K562 (cell line): ENCODE results near the gene LAMTOR1. TPM values are rescaled to one million over a fixed set of nuclear protein-coding genes. Genes with fewer than 3 reads are reported as not detected.

Experiments
- ATAC-seq: fragments of 200-7000 bp; cut with Tn5 transposase; 3 replicates; pipeline ENCODE4 v1.9.1; 2020; ENCODE audit warnings: moderate library complexity
- BruUV-seq: library from RNA; stranded (reverse); fragments of 400-500 nt; replicated peaks from 2 replicates; lab custom pipeline; 2021; lab: Mats Ljungman, UMichigan
- CTCF ChIA-PET: fragments of 300-600 bp; formaldehyde crosslinking; extraction: SDS; loops from one replicate; lab custom pipeline; 2021; ENCODE audit warnings: low intra/inter-chr PET ratio; lab: Yijun Ruan, JAX
- POLR2A ChIA-PET: fragments of 300-600, 350-650 bp; sonication (Branson Sonifier 250); formaldehyde crosslinking; extraction: SDS; loops from one replicate; lab custom pipeline; 2021; ENCODE audit warnings: antibody characterized with exemption, inconsistent platforms; lab: Yijun Ruan, JAX
- DNase-seq, 4 experiments: peaks; one replicate each; pipeline versions ENCODE4 v3.0.0 to v3.0.0-alpha.2; 2011 to 2018; ENCODE audit warnings: low spot score in 3 of 4, mixed read lengths in 3 of 4; ENCODE audit errors: extremely low read depth in 1 of 4
- FAIRE-seq: peaks from 2 replicates; lab custom pipeline; 2011; peaks lifted over from hg19 to GRCh38; lab: Jason Lieb, UNC
- H2AFZ ChIP-seq: 2 replicates; pipeline ENCODE4 v1.6.0; 2011; ENCODE audit warnings: low read depth, low read length, control low read depth, inconsistent platforms
- H3K27ac ChIP-seq: fragments of 200-600 bp; 3 replicates; pipeline ENCODE4 v1.8.0; 2011; ENCODE audit warnings: low read depth, mild to moderate bottlenecking, control low read depth, inconsistent platforms, low read length, moderate library complexity, mixed read lengths; ENCODE audit errors: extremely low read depth
- H3K27me3 ChIP-seq, 2 experiments: fragments of 300-600 bp in 1 of 2; 2 replicates in 1 of 2; 3 replicates in 1 of 2; pipeline versions ENCODE4 v1.6.0 to v1.8.0; 2011; ENCODE audit warnings: inconsistent platforms in 2 of 2, low read length in 2 of 2, mild to moderate bottlenecking in 1 of 2, mixed read lengths in 1 of 2, moderate library complexity in 1 of 2; ENCODE audit not compliant: control insufficient read depth in 2 of 2, insufficient read depth in 2 of 2
- H3K36me3 ChIP-seq: fragments of 300-600 bp; 3 replicates; pipeline ENCODE4 v1.8.0; 2011; ENCODE audit warnings: mild to moderate bottlenecking, low read length, inconsistent platforms; ENCODE audit not compliant: control insufficient read depth, insufficient read depth
- H3K4me1 ChIP-seq, 2 experiments: fragments of 200-600 bp in 1 of 2; replicated peaks in 1 of 2; 2 replicates in 1 of 2; 3 replicates in 1 of 2; pipeline versions ENCODE4 v1.5.1 to v1.8.0; 2011; ENCODE audit warnings: inconsistent platforms in 2 of 2, low read length in 2 of 2, mild to moderate bottlenecking in 1 of 2, mixed read lengths in 1 of 2, moderate library complexity in 1 of 2; ENCODE audit not compliant: control insufficient read depth in 2 of 2, insufficient read depth in 2 of 2
- H3K4me2 ChIP-seq: 2 replicates; pipeline ENCODE4 v1.6.1; 2011; ENCODE audit warnings: low read length, control low read depth, inconsistent platforms, mixed read lengths; ENCODE audit not compliant: insufficient read depth
- H3K4me3 ChIP-seq: fragments of 200-600 bp; sonication (generic), shearing (Covaris generic); 2 replicates; pipeline ENCODE4 v1.5.1; 2016; ENCODE audit warnings: control low read depth, inconsistent platforms
- H3K79me2 ChIP-seq: fragments of 200-600 bp; 3 replicates; pipeline ENCODE4 v1.8.0; 2011; ENCODE audit warnings: low read length, inconsistent platforms; ENCODE audit not compliant: control insufficient read depth, insufficient read depth
- H3K9ac ChIP-seq, 2 experiments: 2 replicates each; pipeline versions ENCODE4 v1.6.0 to v1.6.1; 2011; ENCODE audit warnings: low read depth in 2 of 2, low read length in 2 of 2, control low read depth in 1 of 2, inconsistent platforms in 1 of 2, mild to moderate bottlenecking in 1 of 2, mixed read lengths in 1 of 2; ENCODE audit not compliant: insufficient read depth in 1 of 2
- H3K9me1 ChIP-seq: one replicate; pipeline ENCODE4 v1.6.0; 2011; ENCODE audit warnings: inconsistent platforms, mild to moderate bottlenecking, low read length, moderate library complexity; ENCODE audit not compliant: control insufficient read depth, insufficient read depth
- H3K9me3 ChIP-seq: replicated peaks from 2 replicates; pipeline ENCODE4 v1.5.1; 2011; ENCODE audit warnings: low read depth, low read length, inconsistent platforms; ENCODE audit not compliant: control insufficient read depth, insufficient read depth
- H4K20me1 ChIP-seq: replicated peaks from 2 replicates; pipeline ENCODE4 v1.6.1; 2011; ENCODE audit warnings: low read length, inconsistent platforms, mixed read lengths; ENCODE audit not compliant: control insufficient read depth, insufficient read depth
- ZNF197 ChIP-seq: fragments of 200-800 bp; sonication (Bioruptor generic); IDR thresholded peaks from 2 replicates; pipeline ENCODE4 v1.6.1; 2016; ENCODE audit warnings: low read depth, missing genetic modification characterization, missing compliant biosample characterization
- WGBS: fragments of 100-300 bp; shearing (Covaris generic); methylation state at CpG from one replicate; pipeline ENCODE4 v1.1.6; 2016; ENCODE audit warnings: low coverage, mixed read lengths; ENCODE audit not compliant: insufficient coverage; ENCODE audit errors: missing lambda C conversion rate; 5-methylcytosine and 5-hydroxymethylcytosine counted together
- in situ Hi-C: fragments of 300-500 bp; cut with MboI; formaldehyde crosslinking; loops from 4 replicates; pipeline ENCODE4 v1.15.0; 2018; ENCODE audit warnings: inconsistent platforms, mixed read lengths
- intact Hi-C: fragments of 100-400 bp; cut with micrococcal nuclease; formaldehyde crosslinking; loops from 2 replicates; pipeline ENCODE4 v1.14.2; 2022
- polyA plus RNA-seq, 8 experiments: library from polyadenylated mRNA; depleted of rRNA in 4 of 8; stranded (reverse) in 5 of 8; unstranded in 3 of 8; fragments of >200 nt; fragmentation: Nextera tagmentation in 2 of 8; fragmentation: Illumina TruSeq in 1 of 8; extraction: Ambion mirVana in 2 of 8; extraction: Trizol in 1 of 8; gene quantifications; 2 replicates each; pipeline versions ENCODE4 v1.2.1 to v1.2.3, GENCODE V29; 2011 to 2014; ENCODE audit warnings: inconsistent platforms in 1 of 8, missing spikeins in 1 of 8
- total RNA-seq, 7 experiments: library from RNA; depleted of rRNA in 6 of 7; stranded (reverse); fragments of >200 nt in 6 of 7; fragmentation: Illumina TruSeq in 2 of 7; extraction: Trizol in 2 of 7; gene quantifications; 2 replicates each; pipeline versions ENCODE4 v1.2.1 to v1.2.3, GENCODE V29; 2011 to 2021; ENCODE audit warnings: low replicate concordance in 1 of 7
- TF ChIP-seq, protein P1 (sequence below), 2 experiments: fragments of 200-800 bp in 1 of 2; sonication (Bioruptor generic) in 1 of 2; sonication (generic) in 1 of 2; formaldehyde crosslinking in 1 of 2; IDR thresholded peaks in 1 of 2; conservative IDR thresholded peaks in 1 of 2; 2 replicates each; pipeline versions ENCODE4 v1.5.0 to v1.6.1; 2016 to 2020; ENCODE audit warnings: missing compliant biosample characterization in 1 of 2, missing genetic modification characterization in 1 of 2, missing genetic modification reagents in 1 of 2

Gene LAMTOR1
- total and polyA plus RNA-seq, 9 of the 15 experiments (the other 6 are each of a cell fraction or from before 2014, with no cell fraction given) = 62.6 to 104 (median 85.3) TPM

DNA sequence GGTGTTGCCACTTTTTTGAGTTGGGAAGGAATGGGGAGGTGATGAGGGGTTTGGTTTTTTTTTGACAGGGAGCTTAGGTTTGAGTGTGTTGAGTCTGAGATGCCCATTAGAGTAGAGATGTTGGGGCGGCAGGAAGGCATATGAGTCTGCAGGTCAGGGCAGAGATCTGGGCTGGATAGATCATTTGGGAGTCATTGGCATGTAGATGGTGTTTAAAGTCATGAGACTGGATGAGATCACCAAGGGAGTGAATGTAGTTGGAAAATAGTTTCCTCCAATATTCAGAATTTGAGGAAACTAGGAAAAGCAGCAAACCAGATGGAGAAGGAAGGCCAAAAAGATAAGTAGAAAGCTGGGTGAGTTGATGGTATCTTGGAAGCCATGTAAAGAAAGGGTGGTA lies 11.5 kb upstream of the LAMTOR1 start:
- 83% methylated on average over 1 of the region's 1 CpG for WGBS
- ChIA-PET POLR2A (no interaction called here), CTCF (no interaction called here)
- H3K9ac ChIP-seq = no peak overlapping the region
- intact Hi-C loops = no loop called here
- DNase-seq (no peak), FAIRE-seq (no peak), ATAC-seq (no peak)
- H3K4me1 ChIP-seq = peaks cover 20 to 42% of the 10 kb centered on the region in 2 experiments
- no peaks in the 10 kb centered on the region for H3K9me3 ChIP-seq
- no peak overlapping the region for H3K4me3 ChIP-seq
- peaks cover 3% of the 10 kb centered on the region; the same call in 1 of the 3 replicates for H3K79me2 ChIP-seq
- no TSS peak for BruUV-seq
- H3K9me1 ChIP-seq = no peaks in the 10 kb centered on the region
- no peaks in the 10 kb centered on the region for H4K20me1 ChIP-seq
- no peak overlapping the region for H3K27ac ChIP-seq
- H2AFZ ChIP-seq = peak overlapping the region; percentile 56; the same call in 1 of the 2 replicates
- H3K36me3 ChIP-seq = peaks cover 10% of the 10 kb centered on the region; the same call in 2 of the 3 replicates
- in situ Hi-C loops = no loop called here
- H3K4me2 ChIP-seq = no peak overlapping the region
- H3K27me3 ChIP-seq = no peaks in the 10 kb centered on the region
- no peak for TF ChIP-seq ZNF197 (CRISPR knock-in tag)
- TF ChIP-seq, protein P1, sequence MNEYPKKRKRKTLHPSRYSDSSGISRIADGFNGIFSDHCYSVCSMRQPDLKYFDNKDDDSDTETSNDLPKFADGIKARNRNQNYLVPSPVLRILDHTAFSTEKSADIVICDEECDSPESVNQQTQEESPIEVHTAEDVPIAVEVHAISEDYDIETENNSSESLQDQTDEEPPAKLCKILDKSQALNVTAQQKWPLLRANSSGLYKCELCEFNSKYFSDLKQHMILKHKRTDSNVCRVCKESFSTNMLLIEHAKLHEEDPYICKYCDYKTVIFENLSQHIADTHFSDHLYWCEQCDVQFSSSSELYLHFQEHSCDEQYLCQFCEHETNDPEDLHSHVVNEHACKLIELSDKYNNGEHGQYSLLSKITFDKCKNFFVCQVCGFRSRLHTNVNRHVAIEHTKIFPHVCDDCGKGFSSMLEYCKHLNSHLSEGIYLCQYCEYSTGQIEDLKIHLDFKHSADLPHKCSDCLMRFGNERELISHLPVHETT (CRISPR knock-in tag; conservative IDR thresholded peaks at IDR 0.05 in 1 of 2, IDR thresholded peaks at IDR 0.05 in 1 of 2) = peak in 1 of 2 experiments; percentile 39; a peak in 1 of 4 replicates
- TF ChIP-seq, all 486 proteins: peak for 1
